HG03060 (cell line): Measurements from ENCODE around the gene CCDC144A.
"Not testable (repeated sequence)": the region's sequence is repeated elsewhere in the genome, so short reads cannot be mapped to it uniquely, and the experiment has no call there.

Experiments
- ATAC-seq: cut with Tn5 transposase; IDR thresholded peaks from one replicate; pipeline ENCODE4 v1.9.1; 2021; ENCODE audit warnings: low read depth, moderate number of reproducible peaks; ENCODE audit not compliant: unreplicated experiment

CCDC144A gene

DNA sequence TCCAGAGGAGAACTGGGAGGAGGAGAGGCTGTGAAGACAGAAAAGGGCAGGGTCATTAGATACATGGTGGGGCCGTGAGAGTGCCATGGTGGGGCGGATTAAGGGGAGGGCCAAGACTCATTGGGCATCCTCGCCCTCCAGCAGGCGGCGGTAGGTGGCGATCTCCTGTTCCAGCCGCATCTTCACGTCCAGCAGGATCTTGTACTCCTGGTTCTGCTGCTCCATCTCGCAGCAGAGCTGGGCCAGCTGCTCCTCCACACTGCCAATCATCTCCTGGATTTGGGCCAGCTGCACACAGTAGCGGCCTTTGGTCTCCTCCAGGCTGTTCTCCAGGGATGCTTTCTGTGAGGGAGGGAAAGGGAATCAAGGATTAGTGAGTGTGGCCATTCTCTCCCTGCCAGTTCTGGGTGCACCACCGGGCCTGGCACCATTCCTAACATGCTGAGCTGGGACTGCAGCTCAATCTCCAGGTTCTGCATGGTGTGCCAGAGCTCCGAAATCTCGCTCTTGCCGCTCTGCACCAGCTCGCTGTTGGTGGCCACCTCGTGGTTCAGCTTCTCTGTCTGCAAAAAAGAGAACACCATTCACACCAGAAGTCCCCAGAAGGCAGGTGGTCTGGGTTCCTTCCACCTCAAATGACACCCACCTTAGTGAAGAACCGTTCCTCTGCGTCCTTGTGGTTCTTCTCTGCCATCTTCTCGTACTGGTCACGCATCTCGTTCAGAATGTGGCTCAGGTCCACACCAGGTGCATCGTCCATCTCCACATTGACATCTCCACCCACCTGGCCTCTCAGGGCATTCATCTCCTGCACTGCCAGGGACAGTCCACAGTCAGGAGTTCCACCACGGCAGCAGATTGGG, 129.0 kb downstream of the CCDC144A start:
- ATAC-seq: no peak

DNA sequence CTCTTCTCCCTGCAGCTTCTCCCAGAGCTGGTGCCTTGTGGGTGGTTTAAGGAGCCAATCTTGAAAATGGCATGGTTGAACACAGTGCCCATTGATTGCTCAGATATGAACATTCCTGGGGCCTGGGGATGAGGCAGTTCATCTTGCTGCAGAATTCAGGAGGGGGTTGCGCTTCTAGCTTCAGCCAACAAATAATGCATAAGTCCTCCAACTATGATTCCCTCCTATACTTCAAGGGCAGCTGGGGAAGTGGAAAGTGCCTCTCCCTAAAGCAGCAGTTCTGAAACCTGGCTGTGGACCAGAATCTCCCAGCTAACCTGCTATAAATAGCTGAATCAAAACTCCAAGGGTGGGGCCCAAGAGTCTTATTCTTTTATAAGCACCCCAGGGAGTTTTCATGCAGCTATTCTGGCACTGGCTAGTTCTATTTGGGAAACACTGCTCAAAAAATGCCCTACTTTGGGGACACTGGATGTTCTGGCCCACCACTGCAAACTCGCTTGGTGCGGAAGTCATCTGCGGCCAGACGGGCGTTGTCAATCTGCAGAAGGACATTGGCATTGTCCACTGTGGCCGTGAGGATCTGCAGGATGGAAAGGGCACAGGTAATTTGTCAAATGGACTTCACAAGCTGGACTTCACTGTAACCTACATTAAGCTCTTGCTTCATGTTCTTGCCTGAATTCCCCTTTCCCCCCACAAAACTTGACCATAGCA, 130.3 kb downstream of the CCDC144A start:
- no peak for ATAC-seq

DNA sequence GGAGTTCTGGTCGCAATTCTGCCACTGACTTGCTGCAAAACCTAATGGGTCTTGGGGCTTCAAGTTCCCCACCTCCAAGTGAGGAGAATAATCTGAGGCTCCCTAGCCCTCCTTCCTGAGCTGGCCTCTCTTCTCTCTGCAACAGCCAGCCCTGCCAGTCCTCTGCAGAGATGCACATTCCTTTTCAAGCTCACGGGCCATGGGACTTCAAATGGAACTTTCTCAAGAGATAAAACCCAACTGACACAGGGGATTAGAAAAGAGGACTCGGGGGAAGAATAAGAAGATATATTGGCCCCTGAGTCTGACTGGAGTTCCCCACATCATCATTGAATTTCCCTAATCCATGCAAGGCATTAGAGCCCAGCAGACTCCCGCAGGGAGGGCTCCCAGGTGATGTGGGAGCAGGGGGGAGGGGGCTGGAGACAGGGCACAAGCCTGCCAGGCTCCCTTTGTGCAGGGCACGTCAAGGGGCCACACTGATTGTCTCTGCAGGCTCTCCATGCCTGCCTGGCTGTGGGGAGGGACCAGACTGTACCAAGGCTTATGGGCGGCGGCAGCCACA, 131.0 kb downstream of the CCDC144A start:
- ATAC-seq: no peak

DNA sequence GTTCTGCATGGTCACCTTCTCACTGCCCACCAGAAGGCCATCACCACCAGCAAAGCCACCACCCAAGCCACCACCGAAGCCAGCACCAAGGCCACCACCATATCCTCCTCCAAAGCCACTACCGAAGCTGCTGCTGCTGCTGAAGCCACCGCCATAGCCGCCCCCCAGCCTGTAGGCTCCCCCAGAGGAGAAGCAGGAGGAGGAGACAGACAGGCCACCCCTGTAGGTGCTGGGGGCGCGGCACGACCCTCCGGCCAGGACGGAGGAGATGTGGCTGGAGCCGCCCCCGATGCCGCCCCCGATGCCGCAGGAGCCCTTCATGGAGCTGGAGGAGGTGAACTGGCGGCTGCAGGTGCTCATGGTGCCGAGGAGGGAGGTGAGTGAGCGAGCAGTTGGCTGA, 132.1 kb downstream of the CCDC144A start:
- ATAC-seq: not testable (repeated sequence)

DNA sequence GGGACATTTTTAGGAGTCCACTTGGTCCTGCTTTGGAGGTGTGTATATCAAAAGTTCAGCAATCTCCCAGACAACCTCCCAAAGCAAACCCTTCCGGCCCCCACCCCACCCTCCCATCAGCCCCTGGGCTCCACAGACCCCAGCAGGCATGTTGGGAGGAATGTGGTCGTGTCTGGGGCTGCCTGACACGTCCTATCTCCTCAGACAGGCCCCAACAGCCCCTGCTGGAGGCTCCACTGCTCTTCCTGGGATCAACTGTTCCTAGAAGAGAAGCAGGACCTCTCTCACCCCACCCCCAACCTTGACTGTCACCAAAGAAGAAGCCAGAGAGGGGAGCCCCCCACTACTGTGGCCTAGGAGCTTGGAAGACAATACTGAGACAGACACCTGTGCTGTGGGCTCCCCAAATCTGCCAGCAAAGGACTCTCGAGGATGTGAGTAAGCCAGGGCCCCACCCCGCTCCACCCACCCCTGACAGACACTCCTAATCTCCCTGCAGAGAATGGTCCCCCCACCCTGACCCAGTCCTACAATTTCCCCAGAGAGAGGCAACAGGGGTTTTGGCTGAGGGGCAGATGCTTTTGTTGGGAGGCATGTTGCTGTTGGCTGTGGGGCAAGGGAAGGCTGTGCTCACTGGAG, 133.8 kb downstream of the CCDC144A start:
- not testable (repeated sequence) for ATAC-seq
